Measurements from ENCODE around the gene AOC1. TPM values are rescaled to one million over a fixed set of nuclear protein-coding genes. Genes with fewer than 3 reads are reported as not detected.

Gene AOC1
- total RNA-seq, 1 donor from 2014 or later: under 0.01 TPM

GRCh38 chr7:150847536-150847935, 4.8 kb upstream of the AOC1 start:
- Histone ChIP-seq H3K36me3 (ENCODE audit: control insufficient read depth, insufficient read depth, low read length) (no peaks in the 10 kb centered on the region), H3K4me3 (ENCODE audit: low read depth, low read length) (no peak overlapping the region), H3K27me3 (ENCODE audit: control insufficient read depth, insufficient read depth, low read length) (peaks cover 2% of the 10 kb centered on the region)
- TF ChIP-seq, protein P1, sequence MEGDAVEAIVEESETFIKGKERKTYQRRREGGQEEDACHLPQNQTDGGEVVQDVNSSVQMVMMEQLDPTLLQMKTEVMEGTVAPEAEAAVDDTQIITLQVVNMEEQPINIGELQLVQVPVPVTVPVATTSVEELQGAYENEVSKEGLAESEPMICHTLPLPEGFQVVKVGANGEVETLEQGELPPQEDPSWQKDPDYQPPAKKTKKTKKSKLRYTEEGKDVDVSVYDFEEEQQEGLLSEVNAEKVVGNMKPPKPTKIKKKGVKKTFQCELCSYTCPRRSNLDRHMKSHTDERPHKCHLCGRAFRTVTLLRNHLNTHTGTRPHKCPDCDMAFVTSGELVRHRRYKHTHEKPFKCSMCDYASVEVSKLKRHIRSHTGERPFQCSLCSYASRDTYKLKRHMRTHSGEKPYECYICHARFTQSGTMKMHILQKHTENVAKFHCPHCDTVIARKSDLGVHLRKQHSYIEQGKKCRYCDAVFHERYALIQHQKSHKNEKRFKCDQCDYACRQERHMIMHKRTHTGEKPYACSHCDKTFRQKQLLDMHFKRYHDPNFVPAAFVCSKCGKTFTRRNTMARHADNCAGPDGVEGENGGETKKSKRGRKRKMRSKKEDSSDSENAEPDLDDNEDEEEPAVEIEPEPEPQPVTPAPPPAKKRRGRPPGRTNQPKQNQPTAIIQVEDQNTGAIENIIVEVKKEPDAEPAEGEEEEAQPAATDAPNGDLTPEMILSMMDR (IDR thresholded peaks at IDR 0.05; ENCODE audit: insufficient read depth, low read length, severe bottlenecking): no peak
- no peak for FAIRE-seq
- DNase-seq (ENCODE audit: low read depth): no peak

DNA sequence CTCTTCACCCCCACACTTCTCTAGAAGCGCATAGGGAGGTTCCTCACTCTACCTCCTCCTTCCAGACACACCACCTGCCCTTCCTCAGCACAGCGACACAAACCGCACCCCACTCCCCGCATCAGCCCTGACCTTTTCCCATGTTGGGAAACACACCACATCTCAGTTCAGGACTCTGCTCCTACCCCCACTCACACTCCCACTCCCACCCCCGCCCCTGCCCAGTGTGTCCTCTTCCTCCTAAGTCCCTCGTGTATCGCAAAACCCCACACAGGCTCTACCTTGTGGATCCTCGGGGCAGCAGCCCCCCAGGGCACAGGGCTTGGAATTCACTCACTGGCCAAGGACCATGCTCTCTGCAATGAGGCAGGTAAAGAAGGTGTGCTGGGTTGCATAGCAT, 4.2 kb upstream of the AOC1 start:
- Histone ChIP-seq H3K27me3 (ENCODE audit: control insufficient read depth, insufficient read depth, low read length) (peaks cover 3% of the 10 kb centered on the region), H3K36me3 (ENCODE audit: control insufficient read depth, insufficient read depth, low read length) (no peaks in the 10 kb centered on the region), H3K4me3 (ENCODE audit: low read depth, low read length) (no peak overlapping the region)
- DNase-seq (ENCODE audit: low read depth) (no peak), FAIRE-seq (no peak)
- TF ChIP-seq, protein P1 (IDR thresholded peaks at IDR 0.05; ENCODE audit: insufficient read depth, low read length, severe bottlenecking): no peak

GRCh38 chr7:150848561-150849115, 3.7 kb upstream of the AOC1 start:
- H3K4me3 ChIP-seq (ENCODE audit: low read depth, low read length): no peak overlapping the region
- peaks cover 3% of the 10 kb centered on the region for H3K27me3 ChIP-seq (ENCODE audit: control insufficient read depth, insufficient read depth, low read length)
- FAIRE-seq (peak; percentile 13), DNase-seq (ENCODE audit: low read depth) (no peak)
- H3K36me3 ChIP-seq (ENCODE audit: control insufficient read depth, insufficient read depth, low read length): no peaks in the 10 kb centered on the region
- TF ChIP-seq, protein P1 (IDR thresholded peaks at IDR 0.05; ENCODE audit: insufficient read depth, low read length, severe bottlenecking): no peak

DNA sequence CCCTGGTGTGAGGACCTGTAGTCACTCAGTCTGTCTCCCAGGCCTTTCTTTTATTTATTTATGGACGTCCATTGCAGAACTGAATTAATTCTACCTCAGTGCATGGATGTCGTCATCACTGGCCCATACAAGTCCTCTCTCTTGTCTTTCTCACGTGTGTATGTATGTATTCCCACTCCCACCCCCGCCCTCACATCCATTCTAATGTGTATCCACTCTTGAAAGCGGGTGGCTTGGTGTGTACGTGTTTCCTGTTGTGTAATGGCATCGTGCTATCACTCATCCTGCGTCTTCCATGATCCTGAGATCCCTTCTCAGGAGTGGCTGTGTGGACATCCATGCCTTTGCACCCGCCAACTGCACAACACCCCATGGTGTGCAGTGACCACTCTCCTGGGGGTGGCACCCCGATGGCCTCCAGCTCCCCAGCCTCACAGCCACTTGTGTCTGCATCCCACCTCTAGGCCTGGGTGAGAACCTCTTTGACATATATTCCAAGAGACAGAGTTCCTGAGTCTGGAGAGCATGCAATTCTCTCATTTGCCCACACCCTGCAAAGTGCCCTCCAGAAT, 3.0 kb upstream of the AOC1 start:
- Histone ChIP-seq H3K27me3 (ENCODE audit: control insufficient read depth, insufficient read depth, low read length) (peaks cover 4% of the 10 kb centered on the region), H3K4me3 (ENCODE audit: low read depth, low read length) (no peak overlapping the region), H3K36me3 (ENCODE audit: control insufficient read depth, insufficient read depth, low read length) (no peaks in the 10 kb centered on the region)
- FAIRE-seq (no peak), DNase-seq (ENCODE audit: low read depth) (no peak)
- TF ChIP-seq, protein P1 (IDR thresholded peaks at IDR 0.05; ENCODE audit: insufficient read depth, low read length, severe bottlenecking): no peak

- DNase-seq (ENCODE audit: low read depth) (peak; percentile 27), FAIRE-seq (no peak)
- TF ChIP-seq, protein P1 (IDR thresholded peaks at IDR 0.05; ENCODE audit: insufficient read depth, low read length, severe bottlenecking): no peak
- H3K27me3 ChIP-seq (ENCODE audit: control insufficient read depth, insufficient read depth, low read length): peaks cover 6% of the 10 kb centered on the region
- no peak overlapping the region for H3K4me3 ChIP-seq (ENCODE audit: low read depth, low read length)
- H3K36me3 ChIP-seq (ENCODE audit: control insufficient read depth, insufficient read depth, low read length): no peaks in the 10 kb centered on the region
These were observed 2.0 kb upstream of the AOC1 start for GRCh38 chr7:150850273-150850672.

All from bronchial epithelial cell (primary cell).